A549 (cell line): ENCODE results near the gene PDSS1. TPM values are rescaled to one million over a fixed set of nuclear protein-coding genes. Genes with fewer than 3 reads are reported as not detected.
"Not testable (repeated sequence)": the region's sequence is repeated elsewhere in the genome, so short reads cannot be mapped to it uniquely, and the experiment has no call there.

Experiments used
- ATAC-seq, 2 experiments: fragments of 200-7000 bp in 1 of 2; fragments of >200 bp in 1 of 2; cut with Nextera tagmentation in 1 of 2; cut with Tn5 transposase in 1 of 2; 3 replicates each; pipeline versions ENCODE4 v1.8.0 to v1.9.1; 2018 to 2020; ENCODE audit warnings: mild to moderate bottlenecking in 1 of 2, moderate library complexity in 1 of 2
- CTCF ChIA-PET: fragments of 300-600 bp; sonication (Branson Sonifier 250); formaldehyde crosslinking; extraction: SDS; loops from one replicate; lab custom pipeline; 2021; ENCODE audit warnings: antibody characterized with exemption, inconsistent platforms; lab: Yijun Ruan, JAX
- POLR2A ChIA-PET: fragments of 350-600 bp; formaldehyde crosslinking; extraction: SDS; loops from one replicate; lab custom pipeline; 2021; ENCODE audit warnings: antibody characterized with exemption, inconsistent platforms; lab: Yijun Ruan, JAX
- DNase-seq, 2 experiments: peaks; one replicate each; pipeline versions ENCODE4 v3.0.0 to v3.0.0-alpha.2; 2011 to 2016; ENCODE audit warnings: low read depth in 1 of 2, low spot score in 1 of 2
- FAIRE-seq: peaks from 2 replicates; lab custom pipeline; 2011; peaks lifted over from hg19 to GRCh38; lab: Jason Lieb, UNC
- H3K27ac ChIP-seq, 2 experiments: fragments of >200 bp; sonication (Bioruptor Twin); formaldehyde crosslinking; 3 replicates each; pipeline ENCODE4 v1.5.1; 2016 to 2017
- H3K4me1 ChIP-seq: fragments of >200 bp; sonication (Bioruptor Twin); formaldehyde crosslinking; 3 replicates; pipeline ENCODE4 v1.6.1; 2016
- H3K4me2 ChIP-seq: fragments of >200 bp; sonication (Bioruptor Twin); formaldehyde crosslinking; 3 replicates; pipeline ENCODE4 v1.6.1; 2016
- H3K4me3 ChIP-seq: fragments of >200 bp; sonication (Bioruptor Twin); formaldehyde crosslinking; 3 replicates; pipeline ENCODE4 v1.5.1; 2016
- H3K9me3 ChIP-seq: fragments of >200 bp; sonication (Bioruptor Twin); formaldehyde crosslinking; 3 replicates; pipeline ENCODE4 v1.6.1; 2016
- CBX2 ChIP-seq: fragments of 200-600 bp; sonication (generic); IDR thresholded peaks from 2 replicates; pipeline ENCODE4 v1.6.1; 2016; ENCODE audit warnings: low read depth, mild to moderate bottlenecking, borderline replicate concordance
- CTCF ChIP-seq: fragments of >200 bp; sonication (Bioruptor Twin); formaldehyde crosslinking; IDR thresholded peaks from 3 replicates; pipeline ENCODE4 v1.5.1; 2016
- E2F6 ChIP-seq: IDR thresholded peaks from 2 replicates; pipeline ENCODE4 v1.6.1; 2012; ENCODE audit warnings: low read depth, borderline replicate concordance
- EHF ChIP-seq: fragments of 250-450 bp; sonication (Bioruptor Pico); IDR thresholded peaks from 2 replicates; pipeline ENCODE4 v1.5.0; 2020; ENCODE audit warnings: mild to moderate bottlenecking
- ELK1 ChIP-seq: fragments of 150-350 bp; IDR thresholded peaks from 2 replicates; pipeline ENCODE4 v1.6.1; 2014; ENCODE audit warnings: low read depth, mild to moderate bottlenecking, low read length
- FOSL2 ChIP-seq, 2 experiments: fragments of 450-650 bp in 1 of 2; fragments of >200 bp in 1 of 2; sonication (Bioruptor Twin) in 1 of 2; formaldehyde crosslinking; IDR thresholded peaks; 2 replicates each; pipeline versions ENCODE4 v1.5.0 to v1.6.1; 2016 to 2020; ENCODE audit warnings: mild to moderate bottlenecking in 1 of 2, moderate library complexity in 1 of 2
- FOXS1 ChIP-seq: fragments of 250-450 bp; sonication (Bioruptor Pico); IDR thresholded peaks from 2 replicates; pipeline ENCODE4 v1.5.0; 2020; ENCODE audit warnings: mild to moderate bottlenecking, moderate library complexity
- GATA3 ChIP-seq: IDR thresholded peaks from 2 replicates; pipeline ENCODE4 v1.6.1; 2012; ENCODE audit warnings: borderline replicate concordance
- HMGXB4 ChIP-seq: fragments of 250-450 bp; sonication (Bioruptor Pico); IDR thresholded peaks from 2 replicates; pipeline ENCODE4 v1.5.0; 2021; ENCODE audit warnings: mild to moderate bottlenecking, moderate library complexity, borderline replicate concordance
- JUN ChIP-seq, 2 experiments: fragments of >200 bp; sonication (Bioruptor Twin); formaldehyde crosslinking; IDR thresholded peaks; 2 replicates in 1 of 2; 3 replicates in 1 of 2; pipeline ENCODE4 v1.6.1; 2016 to 2017
- KDM1A ChIP-seq: fragments of 200-600 bp; sonication (generic); IDR thresholded peaks from 2 replicates; pipeline ENCODE4 v1.6.1; 2016; ENCODE audit warnings: low read depth, mild to moderate bottlenecking
- MYC ChIP-seq: IDR thresholded peaks from 2 replicates; pipeline ENCODE4 v1.6.1; 2012; ENCODE audit warnings: mild to moderate bottlenecking, inconsistent platforms, low read length, improper control_type of control experiment, borderline replicate concordance
- NFE2L2 ChIP-seq: fragments of 150-350 bp; conservative IDR thresholded peaks from 2 replicates; pipeline ENCODE4 v1.6.1; 2014; ENCODE audit warnings: low read length
- NPAS2 ChIP-seq: fragments of 250-450 bp; sonication (Bioruptor Pico); IDR thresholded peaks from 2 replicates; pipeline ENCODE4 v1.8.0; 2022; ENCODE audit warnings: mild to moderate bottlenecking, moderate library complexity, borderline replicate concordance
- NR3C1 ChIP-seq: fragments of >200 bp; sonication (Bioruptor Twin); formaldehyde crosslinking; IDR thresholded peaks from 3 replicates; pipeline ENCODE4 v1.6.1; 2017
- PHF8 ChIP-seq: fragments of 200-600 bp; sonication (generic); IDR thresholded peaks from 2 replicates; pipeline ENCODE4 v1.6.1; 2016; ENCODE audit warnings: low read depth, mild to moderate bottlenecking, antibody characterized with exemption, moderate library complexity, borderline replicate concordance
- RARB ChIP-seq: fragments of 250-450 bp; sonication (Bioruptor Pico); IDR thresholded peaks from 2 replicates; pipeline ENCODE4 v1.8.0; 2021; ENCODE audit warnings: mild to moderate bottlenecking, moderate library complexity
- RNF2 ChIP-seq: fragments of 200-600 bp; sonication (generic); IDR thresholded peaks from 2 replicates; pipeline ENCODE4 v1.6.1; 2016; ENCODE audit warnings: low read depth, mild to moderate bottlenecking, antibody characterized with exemption, moderate library complexity, borderline replicate concordance
- SMC3 ChIP-seq: fragments of >200 bp; sonication (Bioruptor Twin); formaldehyde crosslinking; IDR thresholded peaks from 3 replicates; pipeline ENCODE4 v1.6.1; 2018; ENCODE audit warnings: inconsistent platforms
- TFCP2L1 ChIP-seq: fragments of 250-450 bp; sonication (Bioruptor Pico); IDR thresholded peaks from 2 replicates; pipeline ENCODE4 v1.5.0; 2021; ENCODE audit warnings: mild to moderate bottlenecking
- TP53 ChIP-seq: fragments of 250-450 bp; sonication (Bioruptor Pico); IDR thresholded peaks from 2 replicates; pipeline ENCODE4 v1.5.0; 2021; ENCODE audit warnings: mild to moderate bottlenecking, moderate library complexity
- ZC3H11A ChIP-seq: fragments of 450-650 bp; IDR thresholded peaks from 2 replicates; pipeline ENCODE4 v1.6.1; 2014; ENCODE audit warnings: antibody characterized with exemption, mild to moderate bottlenecking
- ZNF302 ChIP-seq: fragments of 250-450 bp; sonication (Bioruptor Pico); IDR thresholded peaks from 2 replicates; pipeline ENCODE4 v1.9.0; 2021; ENCODE audit warnings: inconsistent platforms, mild to moderate bottlenecking, moderate library complexity
- WGBS: methylation state at CpG from one replicate; pipeline ENCODE4 v1.1.6; 2017; ENCODE audit errors: missing lambda C conversion rate; 5-methylcytosine and 5-hydroxymethylcytosine counted together
- polyA plus RNA-seq, 4 experiments: library from polyadenylated mRNA; depleted of rRNA in 3 of 4; stranded (reverse); fragments of >200 nt; fragmentation: RNase III in 1 of 4; extraction: RNeasy Plus Mini Kit Qiagen cat#74134 plus additional on column Dnase treatment in 1 of 4; gene quantifications; 2 replicates in 3 of 4; 3 replicates in 1 of 4; pipeline ENCODE4 v1.2.3, GENCODE V29; 2011 to 2017

PDSS1 gene
- polyA plus RNA-seq, 2 of the 4 experiments (the other 2 are of a cell fraction): 14.9 to 24.8 TPM

- no peak overlapping the region for H3K4me2 ChIP-seq
- TF ChIP-seq E2F6: no peak
- TF ChIP-seq RNF2: no peak
- TF ChIP-seq SMC3: no peak
- TF ChIP-seq ZC3H11A: no peak
- TF ChIP-seq JUN (IDR thresholded peaks at IDR 0.05): no peak
- no peak for TF ChIP-seq CTCF
- no peak for TF ChIP-seq PHF8
- no peak for TF ChIP-seq NFE2L2
- no peak for TF ChIP-seq HMGXB4 (CRISPR knock-in tag)
- TF ChIP-seq TP53 (CRISPR knock-in tag): no peak
- TF ChIP-seq TFCP2L1 (CRISPR knock-in tag): no peak
- TF ChIP-seq CBX2: no peak
- TF ChIP-seq, all 56 proteins: peak for 0
- ATAC-seq: no peak
- POLR2A ChIA-PET: no interaction called here
- no peaks in the 10 kb centered on the region for H3K9me3 ChIP-seq
- H3K4me3 ChIP-seq: no peak overlapping the region
- no peak overlapping the region for H3K27ac ChIP-seq
- no peak for DNase-seq
- no peak for FAIRE-seq
- no peaks in the 10 kb centered on the region for H3K4me1 ChIP-seq
- CTCF ChIA-PET: interaction anchor here (0.8 to 0.9 kb wide), 2 partner anchors 23 to 39 kb away, joined by 3 read pairs; no protein-coding TSS in a partner anchor
- WGBS: 37% methylated on average over 4 of the region's 4 CpGs
These were observed 47.1 kb upstream of the PDSS1 start for GRCh38 chr10:26650406-26650805.

- ATAC-seq, FAIRE-seq, H3K4me1 ChIP-seq, H3K4me2 ChIP-seq, DNase-seq, POLR2A ChIA-PET, CTCF ChIA-PET, H3K27ac ChIP-seq, H3K4me3 ChIP-seq, H3K9me3 ChIP-seq: not testable (repeated sequence)
- WGBS: 16% methylated on average over 2 of the region's 2 CpGs
These were observed 46.0 kb upstream of the PDSS1 start for GRCh38 chr10:26651476-26651875.

- no peak for FAIRE-seq
- POLR2A ChIA-PET: no interaction called here
These were observed 44.5 kb upstream of the PDSS1 start for GRCh38 chr10:26653004-26653403.

More at GRCh38 chr10:26653004-26653403, 44.5 kb upstream of the PDSS1 start:
- Histone ChIP-seq H3K27ac (no peak overlapping the region), H3K9me3 (no peaks in the 10 kb centered on the region), H3K4me3 (no peak overlapping the region), H3K4me2 (no peak overlapping the region), H3K4me1 (no peaks in the 10 kb centered on the region)
- DNase-seq: no peak
- TF ChIP-seq MYC (no peak), FOXS1 (no peak), RARB (no peak), NPAS2 (CRISPR knock-in tag) (no peak), E2F6 (no peak), JUN (IDR thresholded peaks at IDR 0.05) (no peak), EHF (no peak), ELK1 (no peak), KDM1A (no peak), FOSL2 (IDR thresholded peaks at IDR 0.05) (no peak), FOSL2 (CRISPR knock-in tag; IDR thresholded peaks at IDR 0.05) (no peak), NR3C1 (no peak), ZNF302 (CRISPR knock-in tag) (no peak), GATA3 (no peak), TP53 (CRISPR knock-in tag) (no peak), CBX2 (no peak)
- CTCF ChIA-PET: interaction anchor here (0.6 kb wide), 1 partner anchor 19 kb away, joined by 3 read pairs; no protein-coding TSS in a partner anchor
- ATAC-seq: no peak
- 73% methylated on average over 8 of the region's 18 CpGs for WGBS
